ENCODE results near the gene ATP6V0A1.

Gene ATP6V0A1

GRCh38 chr17:42559075-42559474 lies 100.4 kb downstream of the ATP6V0A1 start:
- DNase-seq (ENCODE audit: low spot score), result no peak

GRCh38 chr17:42560246-42560645 lies 101.6 kb downstream of the ATP6V0A1 start:
- DNase-seq (ENCODE audit: low spot score), result no peak
- no peak for FAIRE-seq

More at GRCh38 chr17:42559075-42559474, 100.4 kb downstream of the ATP6V0A1 start:
- FAIRE-seq, result no peak

- DNase-seq (ENCODE audit: low spot score), result peak; percentile 93
- peak; percentile 70 for FAIRE-seq
These were observed 103.3 kb downstream of the ATP6V0A1 start, which contains the start of gene COASY for GRCh38 chr17:42561897-42562387. Gene COASY (plus strand): TSS chr17:42562148. CDS start chr17:42562623, 475 bp downstream.

DNA sequence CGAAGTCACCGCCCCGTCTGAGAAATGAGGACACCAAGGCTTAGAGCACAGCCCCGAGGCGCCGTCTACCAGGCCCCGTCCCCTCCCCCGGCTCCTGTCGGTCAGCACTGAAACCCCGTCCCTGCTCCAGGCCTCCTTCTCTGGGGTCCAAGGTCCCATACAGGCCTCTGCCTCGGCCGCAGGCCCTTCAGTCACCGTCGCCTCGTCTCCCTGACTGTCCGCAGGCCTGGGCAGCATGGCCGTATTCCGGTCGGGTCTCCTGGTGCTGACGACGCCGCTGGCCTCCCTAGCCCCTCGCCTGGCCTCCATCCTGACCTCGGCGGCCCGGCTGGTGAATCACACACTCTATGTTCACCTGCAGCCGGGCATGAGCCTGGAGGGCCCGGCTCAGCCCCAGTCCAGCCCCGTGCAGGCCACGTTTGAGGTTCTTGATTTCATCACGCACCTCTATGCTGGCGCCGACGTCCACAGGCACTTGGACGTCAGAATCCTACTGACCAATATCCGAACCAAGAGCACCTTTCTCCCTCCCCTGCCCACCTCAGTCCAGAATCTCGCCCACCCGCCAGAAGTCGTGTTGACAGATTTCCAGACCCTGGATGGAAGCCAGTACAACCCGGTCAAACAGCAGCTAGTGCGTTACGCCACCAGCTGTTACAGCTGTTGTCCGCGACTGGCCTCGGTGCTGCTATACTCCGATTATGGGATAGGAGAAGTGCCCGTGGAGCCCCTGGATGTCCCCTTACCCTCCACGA lies 103.9 kb downstream of the ATP6V0A1 start:
- peak; percentile 22 for DNase-seq (ENCODE audit: low spot score)
- no peak for FAIRE-seq

DNA sequence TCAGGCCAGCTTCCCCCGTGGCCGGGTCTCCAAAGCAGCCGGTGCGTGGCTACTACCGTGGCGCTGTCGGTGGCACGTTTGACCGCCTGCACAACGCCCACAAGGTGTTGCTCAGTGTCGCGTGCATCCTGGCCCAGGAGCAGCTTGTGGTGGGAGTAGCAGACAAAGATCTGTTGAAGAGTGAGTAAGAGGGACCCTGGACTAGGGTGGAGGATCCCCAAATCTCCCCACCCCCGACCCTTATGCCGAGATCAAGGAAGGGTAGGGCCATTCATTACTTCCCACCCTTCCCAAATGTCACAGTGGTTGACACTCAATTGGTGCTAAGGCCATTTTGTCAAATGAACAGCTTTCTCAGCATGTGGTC lies 104.4 kb downstream of the ATP6V0A1 start:
- FAIRE-seq (no peak), DNase-seq (ENCODE audit: low spot score) (no peak)

- no peak for FAIRE-seq
These were observed 104.9 kb downstream of the ATP6V0A1 start for GRCh38 chr17:42563543-42563942.

GRCh38 chr17:42563950-42564349 lies 105.3 kb downstream of the ATP6V0A1 start:
- DNase-seq (ENCODE audit: low spot score), result no peak
- no peak for FAIRE-seq

More at GRCh38 chr17:42563543-42563942, 104.9 kb downstream of the ATP6V0A1 start:
- peak; percentile 52 for DNase-seq (ENCODE audit: low spot score)

DNA sequence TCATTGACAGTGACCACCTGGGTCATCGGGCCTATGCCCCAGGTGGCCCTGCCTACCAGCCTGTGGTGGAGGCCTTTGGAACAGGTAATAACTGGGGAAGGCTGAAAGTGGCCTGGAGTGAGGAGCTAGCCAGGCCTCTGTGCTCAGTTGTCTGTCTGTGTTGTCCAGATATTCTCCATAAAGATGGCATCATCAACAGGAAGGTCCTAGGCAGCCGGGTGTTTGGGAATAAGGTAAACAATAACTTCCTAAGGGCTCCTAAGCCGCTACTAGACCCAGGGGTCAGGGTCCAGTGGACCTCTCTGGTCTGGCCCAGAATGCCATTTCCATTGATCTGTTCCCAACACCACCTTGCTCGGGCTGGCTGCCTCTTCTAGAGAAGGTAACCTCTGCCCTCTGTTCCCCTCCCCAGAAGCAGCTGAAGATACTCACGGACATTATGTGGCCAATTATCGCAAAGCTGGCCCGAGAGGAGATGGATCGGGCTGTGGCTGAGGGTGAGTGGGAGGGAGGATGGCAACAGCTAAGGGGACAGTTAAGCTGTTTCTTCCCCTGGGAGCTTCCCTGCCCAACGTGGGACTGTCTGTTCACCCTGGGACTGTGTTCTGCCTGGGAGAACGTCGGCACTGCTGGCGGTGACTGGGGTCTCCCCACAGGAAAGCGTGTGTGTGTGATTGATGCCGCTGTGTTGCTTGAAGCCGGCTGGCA lies 106.3 kb downstream of the ATP6V0A1 start:
- no peak for DNase-seq (ENCODE audit: low spot score)
- FAIRE-seq, result no peak

GRCh38 chr17:42565523-42566214 lies 107.0 kb downstream of the ATP6V0A1 start:
- FAIRE-seq (no peak), DNase-seq (ENCODE audit: low spot score) (no peak)

GRCh38 chr17:42566215-42566882 lies 107.7 kb downstream of the ATP6V0A1 start:
- FAIRE-seq, result no peak
- DNase-seq (ENCODE audit: low spot score), result no peak

GRCh38 chr17:42566883-42567573 lies 108.3 kb downstream of the ATP6V0A1 start, which contains the start of gene MLX:
Gene MLX (plus strand): TSS chr17:42567100. CDS start chr17:42567125, 25 bp downstream.
- no peak for FAIRE-seq
- peak; percentile 85 for DNase-seq (ENCODE audit: low spot score)

GRCh38 chr17:42568341-42569111 lies 109.8 kb downstream of the ATP6V0A1 start:
- DNase-seq (ENCODE audit: low spot score) (no peak), FAIRE-seq (no peak)

DNA sequence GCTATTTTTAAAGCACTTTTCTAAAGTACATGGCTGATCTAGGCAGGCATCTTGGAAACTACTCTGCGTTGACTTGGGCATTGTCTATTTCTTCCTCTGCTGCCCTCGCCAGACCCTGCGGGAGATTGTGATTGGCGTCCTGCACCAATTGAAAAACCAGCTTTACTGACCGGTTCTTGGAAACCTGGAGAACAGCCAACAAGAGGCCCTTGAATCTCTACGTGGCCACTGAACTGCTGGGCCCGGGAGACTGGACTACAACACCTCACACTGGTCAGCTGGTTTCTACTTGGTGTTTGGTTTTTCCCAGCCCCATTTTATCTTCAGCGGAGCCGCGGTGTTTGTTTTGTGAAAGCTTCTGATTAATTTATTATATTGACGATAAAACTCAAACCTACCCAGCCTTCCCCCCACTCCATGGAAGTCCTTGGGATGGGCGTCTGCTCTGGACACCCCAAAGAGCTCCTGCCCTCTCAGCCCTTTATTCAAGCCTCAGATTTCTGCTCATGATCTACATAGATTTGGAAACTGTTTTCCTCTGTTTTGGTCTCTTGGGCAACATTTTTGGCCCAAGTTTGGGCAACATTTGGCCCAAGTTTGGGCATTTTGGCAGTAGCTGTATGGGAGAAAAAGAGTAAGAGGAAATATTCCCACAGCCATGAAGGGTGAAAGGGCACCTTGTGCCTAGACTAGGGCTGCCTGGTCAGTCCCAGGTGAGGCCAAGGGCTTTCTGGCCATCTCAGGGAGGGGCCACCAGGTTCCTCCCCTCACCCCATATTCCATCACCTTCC lies 113.0 kb downstream of the ATP6V0A1 start:
- DNase-seq (ENCODE audit: low spot score) (no peak), FAIRE-seq (no peak)

All from RCC 7860 (cell line).